ENCODE results near the gene GATA1. TPM values are rescaled to one million over a fixed set of nuclear protein-coding genes. Genes with fewer than 3 reads are reported as not detected.
A peak's percentile ranks its signal among the peaks of the same experiment; 100 is the strongest.

The GATA1 gene
- polyA plus RNA-seq, 2 of the 4 experiments (the other 2 are of a cell fraction) = not detected

DNA sequence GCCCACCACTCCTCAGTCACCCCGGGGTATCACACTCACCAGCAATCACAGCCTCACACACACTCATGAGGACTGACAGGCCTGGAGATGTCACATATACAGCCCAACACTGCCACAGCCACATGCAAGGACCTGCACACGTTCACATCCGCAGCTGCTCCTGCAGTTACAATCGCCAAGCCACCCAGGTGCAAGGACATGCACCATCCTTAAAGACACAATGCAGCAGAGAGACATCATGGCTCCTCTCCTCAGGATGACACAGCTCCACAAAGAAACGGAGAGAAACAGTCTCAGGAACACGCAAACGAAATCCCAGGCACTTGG, 48.0 kb downstream of the GATA1 start:
- 24% methylated on average over 4 of the region's 7 CpGs for WGBS (ENCODE audit: missing lambda C conversion rate)
- no peaks in the 10 kb centered on the region for H3K9me3 ChIP-seq
- peak overlapping the region in 1 of 2 experiments; percentile 86; a peak in 2 of 6 replicates for H3K27ac ChIP-seq
- CTCF ChIA-PET = interaction anchor here (0.6 to 1.1 kb wide), 5 partner anchors 9 to 916 kb away, joined by 3 to 4 read pairs (median 3); no protein-coding TSS in a partner anchor
- H3K4me2 ChIP-seq = peak overlapping the region; percentile 93
- TF ChIP-seq, protein P1, sequence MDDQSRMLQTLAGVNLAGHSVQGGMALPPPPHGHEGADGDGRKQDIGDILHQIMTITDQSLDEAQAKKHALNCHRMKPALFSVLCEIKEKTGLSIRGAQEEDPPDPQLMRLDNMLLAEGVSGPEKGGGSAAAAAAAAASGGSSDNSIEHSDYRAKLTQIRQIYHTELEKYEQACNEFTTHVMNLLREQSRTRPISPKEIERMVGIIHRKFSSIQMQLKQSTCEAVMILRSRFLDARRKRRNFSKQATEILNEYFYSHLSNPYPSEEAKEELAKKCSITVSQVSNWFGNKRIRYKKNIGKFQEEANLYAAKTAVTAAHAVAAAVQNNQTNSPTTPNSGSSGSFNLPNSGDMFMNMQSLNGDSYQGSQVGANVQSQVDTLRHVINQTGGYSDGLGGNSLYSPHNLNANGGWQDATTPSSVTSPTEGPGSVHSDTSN (IDR thresholded peaks at IDR 0.05) = no peak
- TF ChIP-seq EHMT2 (IDR thresholded peaks at IDR 0.05; ENCODE audit: low read depth) = no peak
- TF ChIP-seq, protein P2, sequence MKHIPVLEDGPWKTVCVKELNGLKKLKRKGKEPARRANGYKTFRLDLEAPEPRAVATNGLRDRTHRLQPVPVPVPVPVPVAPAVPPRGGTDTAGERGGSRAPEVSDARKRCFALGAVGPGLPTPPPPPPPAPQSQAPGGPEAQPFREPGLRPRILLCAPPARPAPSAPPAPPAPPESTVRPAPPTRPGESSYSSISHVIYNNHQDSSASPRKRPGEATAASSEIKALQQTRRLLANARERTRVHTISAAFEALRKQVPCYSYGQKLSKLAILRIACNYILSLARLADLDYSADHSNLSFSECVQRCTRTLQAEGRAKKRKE (CRISPR knock-in tag; IDR thresholded peaks at IDR 0.05; ENCODE audit: low read depth) = no peak
- no peak for TF ChIP-seq HOXA7 (CRISPR knock-in tag; IDR thresholded peaks at IDR 0.05)
- FAIRE-seq (peak; percentile 83), DNase-seq (ENCODE audit: low read depth in 1 of 2, low spot score in 1 of 2) (peak; percentile 13 to 15), ATAC-seq (peak; percentile 44 to 60; a peak in 5 of 6 replicates)
- H3K4me1 ChIP-seq = peaks cover 5% of the 10 kb centered on the region; the same call in 1 of the 3 replicates
- peak overlapping the region; percentile 69 for H3K4me3 ChIP-seq
- POLR2A ChIA-PET = no interaction called here

DNA sequence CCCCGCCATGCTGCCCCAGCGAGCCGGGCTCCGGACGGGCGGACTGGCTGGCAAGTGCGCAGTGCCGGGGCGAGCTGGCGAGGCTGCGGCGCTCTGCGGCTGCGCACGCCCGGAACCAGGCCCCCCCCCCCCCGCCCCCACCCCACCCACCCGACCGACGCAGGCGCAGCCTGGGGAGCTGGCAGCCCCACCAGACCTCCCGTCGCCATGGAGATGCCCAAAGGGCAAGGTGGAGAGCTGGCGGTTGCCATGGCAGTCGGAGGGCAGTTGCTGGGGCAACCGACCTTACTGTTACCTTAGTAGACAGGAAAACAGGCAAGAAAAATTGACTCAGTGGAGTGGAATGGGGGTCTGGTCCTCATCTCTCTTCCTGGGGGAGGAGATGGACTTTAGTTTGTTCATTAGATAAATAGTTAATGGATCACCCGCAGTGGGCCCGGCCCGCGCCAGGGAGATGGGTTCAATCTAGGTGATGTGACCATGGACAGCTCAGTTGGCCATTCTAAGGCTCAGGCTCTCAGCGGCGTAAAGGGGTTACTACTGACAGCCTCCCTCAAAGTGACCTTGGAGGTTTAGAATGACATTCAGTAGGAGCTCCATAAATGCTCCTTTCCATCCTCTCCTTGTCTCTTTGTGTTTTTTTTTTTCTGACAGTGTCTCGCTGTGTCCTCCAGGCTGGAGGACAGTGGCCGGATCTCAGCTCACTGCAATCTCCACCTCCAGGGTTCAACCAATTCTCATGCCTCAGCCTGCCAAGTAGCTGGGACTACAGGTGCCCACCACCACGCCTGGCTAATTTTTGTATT, 49.3 kb downstream of the GATA1 start, which contains the start of gene PCSK1N:
Gene PCSK1N (minus strand): TSS at position 87 of the 806 bp plus-strand sequence. CDS start 78 bp downstream, at position 9.
- ChIA-PET POLR2A (interaction anchor here (0.8 to 1.0 kb wide), 2 partner anchors 34 to 56 kb away, joined by 3 read pairs; partner anchors contain the start of gene HDAC6), CTCF (no interaction called here)
- 53% methylated on average over 12 of the region's 35 CpGs for WGBS (ENCODE audit: missing lambda C conversion rate)
- H3K9me3 ChIP-seq = no peaks in the 10 kb centered on the region
- H3K4me1 ChIP-seq = peaks cover 5% of the 10 kb centered on the region; the same call in 1 of the 3 replicates
- DNase-seq (ENCODE audit: low read depth in 1 of 2, low spot score in 1 of 2) = peak; percentile 49 to 59
- H3K4me2 ChIP-seq = peak within 1 kb of the TSS; percentile 93
- H3K4me3 ChIP-seq = peak within 1 kb of the TSS; percentile 69
- ATAC-seq = peak; percentile 72 to 81
- H3K27ac ChIP-seq = peak within 1 kb of the TSS; percentile 66 to 86
- no peak for TF ChIP-seq MYC (IDR thresholded peaks at IDR 0.05; ENCODE audit: borderline replicate concordance, low read length)
- TF ChIP-seq, protein P3, sequence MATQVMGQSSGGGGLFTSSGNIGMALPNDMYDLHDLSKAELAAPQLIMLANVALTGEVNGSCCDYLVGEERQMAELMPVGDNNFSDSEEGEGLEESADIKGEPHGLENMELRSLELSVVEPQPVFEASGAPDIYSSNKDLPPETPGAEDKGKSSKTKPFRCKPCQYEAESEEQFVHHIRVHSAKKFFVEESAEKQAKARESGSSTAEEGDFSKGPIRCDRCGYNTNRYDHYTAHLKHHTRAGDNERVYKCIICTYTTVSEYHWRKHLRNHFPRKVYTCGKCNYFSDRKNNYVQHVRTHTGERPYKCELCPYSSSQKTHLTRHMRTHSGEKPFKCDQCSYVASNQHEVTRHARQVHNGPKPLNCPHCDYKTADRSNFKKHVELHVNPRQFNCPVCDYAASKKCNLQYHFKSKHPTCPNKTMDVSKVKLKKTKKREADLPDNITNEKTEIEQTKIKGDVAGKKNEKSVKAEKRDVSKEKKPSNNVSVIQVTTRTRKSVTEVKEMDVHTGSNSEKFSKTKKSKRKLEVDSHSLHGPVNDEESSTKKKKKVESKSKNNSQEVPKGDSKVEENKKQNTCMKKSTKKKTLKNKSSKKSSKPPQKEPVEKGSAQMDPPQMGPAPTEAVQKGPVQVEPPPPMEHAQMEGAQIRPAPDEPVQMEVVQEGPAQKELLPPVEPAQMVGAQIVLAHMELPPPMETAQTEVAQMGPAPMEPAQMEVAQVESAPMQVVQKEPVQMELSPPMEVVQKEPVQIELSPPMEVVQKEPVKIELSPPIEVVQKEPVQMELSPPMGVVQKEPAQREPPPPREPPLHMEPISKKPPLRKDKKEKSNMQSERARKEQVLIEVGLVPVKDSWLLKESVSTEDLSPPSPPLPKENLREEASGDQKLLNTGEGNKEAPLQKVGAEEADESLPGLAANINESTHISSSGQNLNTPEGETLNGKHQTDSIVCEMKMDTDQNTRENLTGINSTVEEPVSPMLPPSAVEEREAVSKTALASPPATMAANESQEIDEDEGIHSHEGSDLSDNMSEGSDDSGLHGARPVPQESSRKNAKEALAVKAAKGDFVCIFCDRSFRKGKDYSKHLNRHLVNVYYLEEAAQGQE (IDR thresholded peaks at IDR 0.05) = peak; percentile 30; the same call in 1 of the 2 replicates
- no peak for FAIRE-seq

DNA sequence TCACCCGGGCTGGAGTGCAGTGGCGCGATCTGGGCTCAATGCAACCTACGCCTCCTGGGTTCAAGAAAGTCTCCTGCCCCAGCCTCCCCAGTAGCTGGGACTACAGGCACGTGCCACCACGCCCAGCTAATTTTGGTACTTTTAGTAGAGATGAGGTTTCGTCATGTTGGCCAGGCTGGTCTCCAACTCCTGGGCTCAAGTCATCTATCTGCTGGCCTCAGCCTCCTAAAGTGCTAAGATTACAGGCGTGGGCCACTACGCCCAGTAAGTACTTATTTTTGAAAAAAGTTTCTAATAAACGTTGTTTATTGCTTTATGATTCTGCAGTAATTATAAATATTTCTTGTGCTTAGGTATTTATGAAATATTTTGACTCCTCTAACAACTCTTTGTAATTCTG, 53.3 kb downstream of the GATA1 start:
- Histone ChIP-seq H3K27ac (no peak overlapping the region), H3K4me3 (no peak overlapping the region), H3K9me3 (no peaks in the 10 kb centered on the region), H3K4me2 (no peak overlapping the region), H3K4me1 (no peaks in the 10 kb centered on the region)
- 69% methylated on average over 10 of the region's 10 CpGs for WGBS (ENCODE audit: missing lambda C conversion rate)
- ATAC-seq (no peak), FAIRE-seq (no peak), DNase-seq (ENCODE audit: low read depth in 1 of 2, low spot score in 1 of 2) (no peak)
- POLR2A ChIA-PET = no interaction called here
- CTCF ChIA-PET = no interaction called here
- TF ChIP-seq PHF8 (IDR thresholded peaks at IDR 0.05; ENCODE audit: borderline replicate concordance, low read depth) (no peak), ZFP36 (IDR thresholded peaks at IDR 0.05; ENCODE audit: borderline replicate concordance, partially characterized antibody) (no peak), FOXS1 (CRISPR knock-in tag; IDR thresholded peaks at IDR 0.05) (no peak), NFE2L2 (conservative IDR thresholded peaks at IDR 0.05; ENCODE audit: low read length) (no peak), SMC3 (IDR thresholded peaks at IDR 0.05) (no peak), HDAC2 (IDR thresholded peaks at IDR 0.05) (no peak), BHLHE40 (IDR thresholded peaks at IDR 0.05; ENCODE audit: low read depth, low read length) (no peak), POLR2AphosphoS2 (conservative IDR thresholded peaks at IDR 0.05; ENCODE audit: low read length) (no peak), HOXB5 (CRISPR knock-in tag; IDR thresholded peaks at IDR 0.05) (no peak), EHMT2 (IDR thresholded peaks at IDR 0.05; ENCODE audit: low read depth) (no peak), MYC (IDR thresholded peaks at IDR 0.05; ENCODE audit: borderline replicate concordance, low read length) (no peak), SREBF2 (IDR thresholded peaks at IDR 0.05) (no peak), JUNB (IDR thresholded peaks at IDR 0.05) (no peak), MAFK (IDR thresholded peaks at IDR 0.05; ENCODE audit: partially characterized antibody) (no peak), KDM5A (IDR thresholded peaks at IDR 0.05) (no peak), RCOR1 (IDR thresholded peaks at IDR 0.05; ENCODE audit: low read depth, low read length) (no peak), RNF2 (IDR thresholded peaks at IDR 0.05; ENCODE audit: borderline replicate concordance, low read depth) (no peak), EHF (CRISPR knock-in tag; IDR thresholded peaks at IDR 0.05) (no peak)
- TF ChIP-seq, protein P4, sequence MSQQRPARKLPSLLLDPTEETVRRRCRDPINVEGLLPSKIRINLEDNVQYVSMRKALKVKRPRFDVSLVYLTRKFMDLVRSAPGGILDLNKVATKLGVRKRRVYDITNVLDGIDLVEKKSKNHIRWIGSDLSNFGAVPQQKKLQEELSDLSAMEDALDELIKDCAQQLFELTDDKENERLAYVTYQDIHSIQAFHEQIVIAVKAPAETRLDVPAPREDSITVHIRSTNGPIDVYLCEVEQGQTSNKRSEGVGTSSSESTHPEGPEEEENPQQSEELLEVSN (IDR thresholded peaks at IDR 0.05; ENCODE audit: borderline replicate concordance, low read depth) = no peak
- TF ChIP-seq, protein P5, sequence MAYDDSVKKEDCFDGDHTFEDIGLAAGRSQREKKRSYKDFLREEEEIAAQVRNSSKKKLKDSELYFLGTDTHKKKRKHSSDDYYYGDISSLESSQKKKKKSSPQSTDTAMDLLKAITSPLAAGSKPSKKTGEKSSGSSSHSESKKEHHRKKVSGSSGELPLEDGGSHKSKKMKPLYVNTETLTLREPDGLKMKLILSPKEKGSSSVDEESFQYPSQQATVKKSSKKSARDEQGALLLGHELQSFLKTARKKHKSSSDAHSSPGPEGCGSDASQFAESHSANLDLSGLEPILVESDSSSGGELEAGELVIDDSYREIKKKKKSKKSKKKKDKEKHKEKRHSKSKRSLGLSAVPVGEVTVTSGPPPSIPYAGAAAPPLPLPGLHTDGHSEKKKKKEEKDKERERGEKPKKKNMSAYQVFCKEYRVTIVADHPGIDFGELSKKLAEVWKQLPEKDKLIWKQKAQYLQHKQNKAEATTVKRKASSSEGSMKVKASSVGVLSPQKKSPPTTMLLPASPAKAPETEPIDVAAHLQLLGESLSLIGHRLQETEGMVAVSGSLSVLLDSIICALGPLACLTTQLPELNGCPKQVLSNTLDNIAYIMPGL (CRISPR knock-in tag; IDR thresholded peaks at IDR 0.05; ENCODE audit: borderline replicate concordance) = no peak
